C4-2B (cell line): ENCODE data around the gene CCDC175.

ENCODE experiments used
- ZFX ChIP-seq: fragments of 450-650 bp; IDR thresholded peaks from 2 replicates; pipeline ENCODE4 v1.6.1; 2017
- TF ChIP-seq, protein P1 (sequence below): fragments of 450-650 bp; conservative IDR thresholded peaks from 2 replicates; pipeline ENCODE4 v1.5.1; 2017; ENCODE audit warnings: mild to moderate bottlenecking

GRCh38 chr14:59576332-59577294 lies at the start of gene CCDC175:
- TF ChIP-seq, protein P1, sequence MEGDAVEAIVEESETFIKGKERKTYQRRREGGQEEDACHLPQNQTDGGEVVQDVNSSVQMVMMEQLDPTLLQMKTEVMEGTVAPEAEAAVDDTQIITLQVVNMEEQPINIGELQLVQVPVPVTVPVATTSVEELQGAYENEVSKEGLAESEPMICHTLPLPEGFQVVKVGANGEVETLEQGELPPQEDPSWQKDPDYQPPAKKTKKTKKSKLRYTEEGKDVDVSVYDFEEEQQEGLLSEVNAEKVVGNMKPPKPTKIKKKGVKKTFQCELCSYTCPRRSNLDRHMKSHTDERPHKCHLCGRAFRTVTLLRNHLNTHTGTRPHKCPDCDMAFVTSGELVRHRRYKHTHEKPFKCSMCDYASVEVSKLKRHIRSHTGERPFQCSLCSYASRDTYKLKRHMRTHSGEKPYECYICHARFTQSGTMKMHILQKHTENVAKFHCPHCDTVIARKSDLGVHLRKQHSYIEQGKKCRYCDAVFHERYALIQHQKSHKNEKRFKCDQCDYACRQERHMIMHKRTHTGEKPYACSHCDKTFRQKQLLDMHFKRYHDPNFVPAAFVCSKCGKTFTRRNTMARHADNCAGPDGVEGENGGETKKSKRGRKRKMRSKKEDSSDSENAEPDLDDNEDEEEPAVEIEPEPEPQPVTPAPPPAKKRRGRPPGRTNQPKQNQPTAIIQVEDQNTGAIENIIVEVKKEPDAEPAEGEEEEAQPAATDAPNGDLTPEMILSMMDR: peak; percentile 92
- TF ChIP-seq ZFX: no peak
